IPS-15b (cell line): ENCODE results near the gene ITCH.
"Not testable (repeated sequence)": the region's sequence is repeated elsewhere in the genome, so short reads cannot be mapped to it uniquely, and the experiment has no call there.

Experiments used
- H3K27me3 ChIP-seq: one replicate; pipeline ENCODE4 v1.6.1; 2013; ENCODE audit warnings: low read length; ENCODE audit not compliant: control insufficient read depth, insufficient read depth
- H3K36me3 ChIP-seq: one replicate; pipeline ENCODE4 v1.6.1; 2013; ENCODE audit warnings: low read length; ENCODE audit not compliant: control insufficient read depth, insufficient read depth
- H3K4me1 ChIP-seq: one replicate; pipeline ENCODE4 v1.6.1; 2013; ENCODE audit warnings: mild to moderate bottlenecking, low read length; ENCODE audit not compliant: control insufficient read depth, insufficient read depth
- H3K4me3 ChIP-seq: one replicate; pipeline ENCODE4 v1.5.1; 2013; ENCODE audit warnings: low read depth, low read length
- H3K9ac ChIP-seq: one replicate; pipeline ENCODE4 v1.6.1; 2013; ENCODE audit warnings: low read depth, mild to moderate bottlenecking, low read length
- H3K9me3 ChIP-seq: one replicate; pipeline ENCODE4 v1.6.1; 2013; ENCODE audit warnings: mild to moderate bottlenecking, low read length; ENCODE audit not compliant: control insufficient read depth, insufficient read depth

ITCH gene

GRCh38 chr20:34346533-34346865 lies 16.6 kb upstream of the ITCH start:
- H3K27me3 ChIP-seq, H3K9ac ChIP-seq, H3K4me3 ChIP-seq, H3K36me3 ChIP-seq, H3K4me1 ChIP-seq, H3K9me3 ChIP-seq: not testable (repeated sequence)

- H3K4me3 ChIP-seq, result no peak overlapping the region
- no peaks in the 10 kb centered on the region for H3K9me3 ChIP-seq
- H3K4me1 ChIP-seq, result peaks cover 5% of the 10 kb centered on the region
These were observed 15.5 kb upstream of the ITCH start for GRCh38 chr20:34347571-34347970.

GRCh38 chr20:34350095-34350494 lies 13.0 kb upstream of the ITCH start:
- Histone ChIP-seq H3K9ac (no peak overlapping the region), H3K27me3 (no peaks in the 10 kb centered on the region), H3K4me3 (no peak overlapping the region), H3K9me3 (no peaks in the 10 kb centered on the region), H3K36me3 (no peaks in the 10 kb centered on the region), H3K4me1 (peaks cover 3% of the 10 kb centered on the region)

More at GRCh38 chr20:34347571-34347970, 15.5 kb upstream of the ITCH start:
- H3K27me3 ChIP-seq, result no peaks in the 10 kb centered on the region
- H3K9ac ChIP-seq, result no peak overlapping the region
- H3K36me3 ChIP-seq, result no peaks in the 10 kb centered on the region

- not testable (repeated sequence) for H3K36me3 ChIP-seq, H3K4me3 ChIP-seq, H3K27me3 ChIP-seq, H3K4me1 ChIP-seq, H3K9ac ChIP-seq, H3K9me3 ChIP-seq
These were observed 9.6 kb upstream of the ITCH start for GRCh38 chr20:34353467-34353866.

GRCh38 chr20:34355427-34355826 lies 7.6 kb upstream of the ITCH start:
- Histone ChIP-seq H3K9ac (no peak overlapping the region), H3K9me3 (no peaks in the 10 kb centered on the region), H3K4me1 (no peaks in the 10 kb centered on the region), H3K36me3 (no peaks in the 10 kb centered on the region), H3K27me3 (no peaks in the 10 kb centered on the region), H3K4me3 (no peak overlapping the region)

- H3K36me3 ChIP-seq, H3K4me3 ChIP-seq, H3K4me1 ChIP-seq, H3K9ac ChIP-seq, H3K9me3 ChIP-seq, H3K27me3 ChIP-seq: not testable (repeated sequence)
These were observed 3.3 kb upstream of the ITCH start for GRCh38 chr20:34359729-34360128.

GRCh38 chr20:34362502-34363061 lies 491 bp upstream of the ITCH start:
- H3K4me3 ChIP-seq, result peak overlapping the region; percentile 89

GRCh38 chr20:34363465-34364222 lies 571 bp downstream of the ITCH start:
- H3K4me1 ChIP-seq, result peaks cover 7% of the 10 kb centered on the region
- peak overlapping the region; percentile 81 for H3K9ac ChIP-seq
- H3K27me3 ChIP-seq, result no peaks in the 10 kb centered on the region
- H3K9me3 ChIP-seq, result no peaks in the 10 kb centered on the region
- H3K36me3 ChIP-seq, result no peaks in the 10 kb centered on the region
- peak overlapping the region; percentile 89 for H3K4me3 ChIP-seq

More at GRCh38 chr20:34362502-34363061, 491 bp upstream of the ITCH start:
- Histone ChIP-seq H3K36me3 (no peaks in the 10 kb centered on the region), H3K9ac (no peak overlapping the region), H3K27me3 (no peaks in the 10 kb centered on the region), H3K4me1 (peaks cover 7% of the 10 kb centered on the region), H3K9me3 (no peaks in the 10 kb centered on the region)

- Histone ChIP-seq H3K36me3 (peaks cover 5% of the 10 kb centered on the region), H3K27me3 (no peaks in the 10 kb centered on the region), H3K9me3 (no peaks in the 10 kb centered on the region), H3K4me3 (peak overlapping the region; percentile 89), H3K9ac (peak overlapping the region; percentile 81), H3K4me1 (peaks cover 7% of the 10 kb centered on the region)
These were observed 1.1 kb downstream of the ITCH start for GRCh38 chr20:34364223-34364506.

- Histone ChIP-seq H3K27me3 (no peaks in the 10 kb centered on the region), H3K9ac (no peak overlapping the region), H3K4me1 (peaks cover 7% of the 10 kb centered on the region), H3K9me3 (no peaks in the 10 kb centered on the region), H3K36me3 (peaks cover 19% of the 10 kb centered on the region), H3K4me3 (no peak overlapping the region)
These were observed 2.7 kb downstream of the ITCH start for GRCh38 chr20:34365765-34366213.

- H3K36me3 ChIP-seq, result peaks cover 24% of the 10 kb centered on the region
- H3K4me3 ChIP-seq, result no peak overlapping the region
- peaks cover 7% of the 10 kb centered on the region for H3K4me1 ChIP-seq
- H3K27me3 ChIP-seq, result no peaks in the 10 kb centered on the region
- no peaks in the 10 kb centered on the region for H3K9me3 ChIP-seq
- no peak overlapping the region for H3K9ac ChIP-seq
These were observed 4.1 kb downstream of the ITCH start for GRCh38 chr20:34367155-34367554.

- not testable (repeated sequence) for H3K4me3 ChIP-seq, H3K27me3 ChIP-seq
These were observed 4.8 kb downstream of the ITCH start for GRCh38 chr20:34367911-34368310.

More at GRCh38 chr20:34367911-34368310, 4.8 kb downstream of the ITCH start:
- not testable (repeated sequence) for H3K4me1 ChIP-seq, H3K9me3 ChIP-seq, H3K9ac ChIP-seq
- peaks cover 24% of the 10 kb centered on the region for H3K36me3 ChIP-seq
